CD4-positive, alpha-beta T cell treated with Interleukin-1 beta for 1 hour (primary cell): Measurements from ENCODE around the gene SLC45A2.
"Not testable (repeated sequence)": the region's sequence is repeated elsewhere in the genome, so short reads cannot be mapped to it uniquely, and the experiment has no call there.

ENCODE experiments used
- DNase-seq, 2 donors: peaks; one replicate each; pipeline ENCODE4 v3.0.0-alpha.2; 2020 to 2022

Gene SLC45A2

DNA sequence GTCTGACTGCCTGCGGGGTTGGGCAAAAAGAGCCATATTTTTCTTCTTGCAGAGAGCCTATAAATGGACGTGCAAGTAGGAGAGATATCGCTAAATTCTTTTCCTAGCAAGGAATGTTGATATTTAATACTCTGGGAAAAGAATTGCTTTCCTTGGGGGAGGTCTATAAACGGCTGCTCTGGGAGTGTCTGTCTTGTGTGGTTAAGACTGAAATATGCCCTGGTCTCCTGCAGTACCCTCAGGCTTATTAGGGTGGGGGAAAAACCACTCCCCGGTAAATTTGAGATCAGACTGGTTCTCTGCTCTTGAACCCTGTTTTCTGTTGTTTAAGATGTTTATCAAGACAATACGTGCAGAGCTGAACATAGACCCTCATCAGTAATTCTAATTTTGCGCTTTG, 78.2 kb downstream of the SLC45A2 start:
- DNase-seq, result not testable (repeated sequence)

DNA sequence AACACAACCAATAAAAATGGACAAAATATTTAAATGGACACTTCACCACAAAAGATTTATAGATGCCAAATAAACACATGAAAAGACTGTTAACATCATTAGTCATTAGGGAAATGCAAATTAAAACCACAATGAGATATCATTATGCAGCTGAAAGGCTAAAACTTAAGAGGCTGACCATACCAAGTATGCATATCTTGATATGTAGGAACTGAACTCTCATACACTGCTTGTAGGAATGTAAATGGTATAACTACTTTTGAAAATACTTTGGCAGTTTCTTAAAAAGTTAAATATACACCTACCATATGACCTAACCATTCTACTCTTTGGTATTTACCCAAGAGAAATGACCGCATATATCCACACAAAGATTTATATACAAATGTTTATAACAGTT, 79.1 kb downstream of the SLC45A2 start:
- no peak for DNase-seq

DNA sequence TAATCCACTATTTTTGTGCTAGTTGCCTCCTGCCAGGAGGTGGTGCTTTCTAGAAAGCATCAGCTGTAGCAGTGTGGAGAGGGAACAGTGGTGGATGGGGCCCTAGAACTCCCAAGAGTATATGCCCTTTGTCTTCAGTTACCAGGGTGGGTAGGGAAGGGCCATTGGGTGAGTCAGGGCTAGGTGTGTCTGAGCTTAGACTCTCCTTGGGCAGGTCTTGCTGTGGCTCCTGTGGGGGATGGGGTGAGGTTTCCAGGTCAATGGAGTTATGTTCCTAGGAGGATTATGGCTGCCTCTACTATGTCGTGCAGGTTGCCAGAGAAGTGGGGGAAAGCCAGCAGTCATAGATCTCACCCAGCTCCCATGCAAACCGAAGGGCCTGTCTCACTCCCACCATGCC, 81.4 kb downstream of the SLC45A2 start:
- no peak for DNase-seq

DNA sequence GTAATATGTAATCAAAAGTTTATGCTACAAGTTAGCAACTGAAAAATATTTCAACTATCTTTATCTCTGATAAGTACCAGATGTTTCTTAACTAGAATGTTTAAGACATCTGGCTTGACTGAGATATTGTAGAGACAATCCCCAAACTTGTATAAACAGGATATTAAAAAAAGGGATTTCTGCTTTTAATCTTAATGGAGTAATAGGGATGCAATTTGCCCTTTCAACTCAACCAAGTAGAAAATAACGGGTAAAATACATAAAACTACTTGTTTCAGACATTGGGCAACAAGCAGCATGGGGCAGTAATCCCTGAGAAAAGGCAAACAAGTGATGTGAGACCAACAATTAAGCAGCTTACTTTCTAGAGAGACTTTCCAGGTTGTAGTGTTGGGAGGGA, 83.3 kb downstream of the SLC45A2 start:
- no peak for DNase-seq
